Stimulated activated CD4-positive, alpha-beta T cell treated with anti-CD3 and anti-CD28 coated beads, Interleukin-12 subunit alpha, Interleukin-12 subunit beta, amount 100 ng/mL, for 24 hours (primary cell): Measurements from ENCODE around the gene GRIN2B.

Experiments
- DNase-seq, 2 experiments: peaks; one replicate each; pipeline ENCODE4 v3.0.0-alpha.2; 2020; ENCODE audit warnings: low read depth in 2 of 2

GRIN2B gene

DNA sequence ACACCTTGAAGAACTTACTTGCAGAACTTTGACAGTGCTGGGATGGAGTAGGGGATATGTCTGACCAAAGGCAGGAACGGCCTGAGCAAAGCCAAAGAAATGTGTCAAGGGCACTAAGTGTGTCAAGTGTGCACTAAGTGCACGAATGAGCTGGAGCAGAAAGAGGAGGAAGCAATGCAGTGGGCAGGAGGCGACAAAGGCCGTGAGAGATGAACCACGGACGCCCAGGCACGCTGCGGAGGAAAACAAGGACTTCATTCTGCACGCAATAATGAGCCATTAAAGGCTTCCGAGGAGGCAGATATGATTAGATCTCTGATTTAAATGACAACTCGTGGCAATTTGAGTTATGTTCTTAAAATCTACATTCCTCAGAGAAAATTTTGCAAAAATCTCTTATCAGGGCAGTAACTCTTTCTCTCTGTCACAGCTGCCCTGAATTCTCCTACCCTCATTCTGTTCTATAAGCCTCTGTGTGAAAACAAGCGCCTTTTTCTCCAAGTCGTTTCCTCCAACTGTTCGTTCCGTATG is 25.3 kb downstream of the GRIN2B start:
- no peak for DNase-seq

DNA sequence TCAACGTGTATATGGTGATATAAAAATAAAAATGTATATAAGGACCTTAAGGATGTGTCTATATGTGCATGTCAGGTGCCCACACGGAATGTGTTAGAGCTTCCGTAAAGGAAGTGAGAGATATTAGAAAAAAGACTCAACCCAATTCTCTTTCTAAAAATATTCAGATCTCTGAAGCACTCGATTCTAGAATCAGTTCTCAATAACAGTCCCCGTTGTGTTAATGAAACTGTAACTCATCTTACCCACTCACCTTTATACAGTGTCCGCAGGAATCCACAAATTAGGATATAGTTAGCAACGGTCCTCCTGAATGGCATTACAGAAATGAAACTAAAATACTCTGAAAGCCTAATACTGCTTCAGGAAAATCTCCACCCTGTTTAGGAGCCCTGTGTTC is 29.3 kb downstream of the GRIN2B start:
- no peak for DNase-seq

DNA sequence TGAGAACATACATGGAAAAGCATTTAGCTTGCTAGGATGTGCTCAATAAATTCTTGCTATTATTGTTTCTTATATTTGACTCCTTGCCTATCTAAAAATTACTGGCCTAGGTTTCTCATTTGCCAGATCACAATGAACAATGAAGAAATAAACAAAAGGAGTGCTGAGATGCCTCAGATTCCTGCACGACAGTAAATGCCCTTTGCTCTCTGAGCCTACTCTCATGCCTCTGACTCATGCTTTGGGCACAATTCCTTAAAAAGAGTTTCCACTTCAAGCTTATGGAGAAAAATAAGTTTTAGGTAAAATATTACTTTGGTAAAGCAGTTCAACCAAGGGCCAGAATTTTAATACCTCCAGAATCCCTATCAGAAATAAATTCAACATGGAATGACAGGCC is 30.9 kb downstream of the GRIN2B start:
- no peak for DNase-seq

DNA sequence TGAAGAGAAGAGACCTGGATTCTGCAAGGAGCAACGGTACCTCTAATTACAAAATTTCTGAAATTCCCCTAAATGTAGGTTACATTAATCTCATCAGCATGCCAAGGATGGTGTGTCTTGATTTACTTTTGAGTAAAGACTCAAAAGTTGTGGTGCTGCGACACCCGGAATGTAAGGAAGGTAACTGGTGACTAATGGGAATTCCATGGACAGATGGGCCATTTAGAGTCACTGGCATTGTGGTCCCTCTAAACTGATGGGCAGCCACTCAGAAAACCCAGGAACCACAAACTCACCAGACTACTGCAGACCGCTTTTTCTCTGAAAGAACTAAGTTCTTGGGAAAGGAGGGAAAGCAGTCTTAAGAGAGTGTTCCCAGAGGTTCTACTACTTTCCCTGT is 32.8 kb downstream of the GRIN2B start:
- no peak for DNase-seq

DNA sequence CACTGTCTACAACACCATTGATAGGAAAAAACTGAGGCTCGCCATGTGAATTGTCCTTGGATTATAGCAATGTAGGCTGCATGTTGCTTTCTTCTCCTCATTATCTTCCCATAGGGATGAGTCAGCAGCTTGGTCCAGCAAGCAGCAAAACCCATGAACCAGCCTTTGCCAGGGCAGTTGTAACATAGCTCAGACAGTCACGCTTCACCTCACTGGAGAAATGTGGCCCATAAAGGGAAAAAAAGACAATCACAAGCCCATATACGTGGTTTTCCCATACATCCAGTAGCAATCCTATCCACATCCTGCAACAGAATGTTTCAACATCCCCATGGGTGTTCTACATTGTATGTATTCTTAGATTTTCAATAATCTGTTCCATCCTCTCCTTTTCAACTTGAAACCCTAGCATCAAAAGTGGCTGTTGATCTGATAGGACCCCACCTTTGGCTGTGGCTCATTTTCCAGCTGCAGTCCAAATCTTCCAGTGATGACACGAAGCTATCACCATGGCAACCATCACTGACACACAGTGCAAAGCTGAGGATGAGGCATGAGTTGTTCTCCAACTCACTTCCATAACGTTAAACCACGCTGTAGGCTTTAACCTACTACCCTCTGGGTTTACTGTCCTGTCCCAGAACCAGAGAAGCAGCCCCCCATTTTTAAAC is 34.0 kb downstream of the GRIN2B start:
- DNase-seq: no peak

DNA sequence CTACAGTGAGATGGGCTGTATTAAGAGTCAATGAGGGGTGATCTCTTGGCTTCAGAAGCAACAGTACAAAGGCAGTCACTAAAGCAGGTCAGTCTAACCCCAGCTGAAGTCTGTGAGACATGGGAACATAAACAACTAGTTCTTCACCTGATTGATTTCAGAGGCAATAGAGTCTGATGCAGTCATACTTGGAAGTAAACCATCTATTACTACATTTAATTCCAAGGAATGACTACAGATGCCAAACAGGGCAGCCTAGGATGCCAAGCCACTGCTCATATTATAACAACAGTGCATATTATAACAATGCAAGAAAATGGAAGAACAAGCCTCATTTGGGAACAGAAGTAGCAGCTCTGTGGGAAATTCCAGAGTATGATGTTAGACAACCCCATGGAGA is 35.8 kb downstream of the GRIN2B start:
- DNase-seq: no peak

DNA sequence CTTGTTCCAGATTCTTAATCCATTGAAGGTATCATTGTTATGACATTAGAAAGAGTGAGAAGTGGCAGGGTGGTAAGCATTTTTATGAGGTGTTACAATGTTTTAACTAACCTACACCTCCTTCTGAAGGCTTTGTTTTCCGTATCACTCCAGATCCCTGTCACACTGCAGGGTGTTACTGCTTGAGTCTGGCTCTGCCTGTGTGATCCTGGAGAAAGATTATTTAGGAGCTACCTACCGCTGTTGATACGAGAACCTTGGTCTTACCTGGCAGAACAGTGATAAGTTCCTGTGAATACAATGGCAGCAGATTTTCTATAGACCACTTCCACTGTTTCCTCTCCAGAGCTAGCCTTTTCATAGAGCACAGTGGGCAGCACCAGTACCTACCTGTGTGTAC is 36.2 kb downstream of the GRIN2B start:
- DNase-seq: no peak

DNA sequence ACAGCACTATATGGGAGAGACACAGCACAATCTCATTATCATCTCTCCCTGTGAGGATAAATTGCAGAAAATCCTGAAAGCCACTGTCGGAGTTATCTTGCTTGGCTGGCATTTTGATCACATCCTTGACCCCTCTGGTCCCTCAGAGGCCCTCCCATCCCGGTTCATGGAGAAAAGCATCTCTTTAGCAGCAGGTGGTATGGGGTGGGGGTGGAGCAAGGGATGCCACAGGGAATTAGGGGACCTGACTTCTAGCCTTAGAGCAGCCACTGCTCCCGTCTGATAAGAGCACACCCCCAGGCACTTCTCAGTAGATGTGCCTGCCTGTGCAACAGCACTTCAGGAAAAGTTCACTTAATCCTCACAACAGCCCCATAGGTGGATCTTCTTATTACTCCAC is 38.6 kb downstream of the GRIN2B start:
- no peak for DNase-seq

DNA sequence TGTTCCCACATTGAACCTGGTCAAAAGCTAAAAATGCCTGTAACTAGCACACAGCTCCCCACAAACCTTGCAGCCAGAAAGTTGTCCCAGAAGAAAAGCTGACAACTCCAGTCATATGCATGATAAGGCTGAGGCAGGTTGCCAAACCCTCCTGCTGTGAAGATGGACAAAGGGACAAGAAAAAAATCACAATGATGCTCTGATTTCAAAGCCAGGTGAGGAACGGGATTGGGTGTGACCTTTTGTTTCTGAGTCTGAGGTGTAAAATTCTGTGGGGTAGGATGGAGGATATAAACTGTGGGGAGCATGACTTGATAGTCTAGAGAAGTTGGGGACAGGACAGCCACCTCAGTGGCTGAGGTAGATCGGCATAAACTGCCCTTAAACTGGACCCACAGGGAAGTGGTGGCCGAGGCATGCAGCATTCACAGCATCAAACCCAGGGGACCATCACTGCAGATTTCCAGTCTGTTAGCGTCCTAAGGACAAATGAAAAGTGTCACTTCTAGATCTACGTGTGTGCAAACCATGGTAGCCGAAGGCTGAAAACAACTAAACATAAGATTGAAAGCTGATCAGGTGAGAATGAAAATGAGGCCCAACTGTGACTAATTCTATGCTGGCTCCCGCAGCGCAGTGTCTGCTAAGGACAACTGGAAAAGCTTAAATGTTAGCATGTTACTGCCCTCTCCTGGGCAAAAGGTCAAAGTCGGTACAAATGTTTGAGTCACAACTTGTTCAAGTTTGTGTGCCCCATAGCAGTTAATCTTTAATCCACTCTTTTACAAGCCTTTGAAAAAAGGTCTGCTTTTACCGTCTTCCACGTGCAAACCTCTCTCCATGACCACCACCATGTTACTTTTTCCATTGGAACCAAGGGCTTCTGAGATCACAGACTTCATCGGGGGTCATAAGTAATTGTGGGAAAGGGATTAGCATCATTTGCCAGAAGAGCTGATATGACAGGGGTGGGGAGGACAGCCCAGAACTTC is 39.8 kb downstream of the GRIN2B start:
- DNase-seq: no peak

DNA sequence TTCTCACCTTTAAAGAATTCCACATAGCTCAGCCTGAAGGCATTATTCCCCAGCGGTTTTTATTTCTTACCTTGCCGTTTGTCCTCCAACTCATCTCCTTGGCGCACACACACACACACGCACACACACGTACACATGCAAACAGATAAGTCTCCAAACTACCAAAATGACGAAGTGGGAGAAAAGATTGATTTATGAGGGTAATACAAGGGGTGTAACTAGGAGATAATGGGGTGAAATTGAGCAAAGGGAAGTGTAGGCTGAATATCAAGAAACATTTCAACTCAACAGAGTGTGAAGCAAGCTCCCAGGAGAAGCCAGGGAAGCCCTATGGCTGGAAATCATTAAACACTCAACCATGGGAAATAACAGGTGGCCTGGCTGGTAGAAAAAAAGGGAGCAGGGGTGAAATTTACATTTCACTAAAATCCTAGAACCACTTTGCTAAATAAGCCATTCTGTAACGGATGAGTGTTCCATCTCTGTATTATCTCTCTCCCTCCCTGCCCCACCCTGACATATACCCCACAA is 41.0 kb downstream of the GRIN2B start:
- DNase-seq: no peak

DNA sequence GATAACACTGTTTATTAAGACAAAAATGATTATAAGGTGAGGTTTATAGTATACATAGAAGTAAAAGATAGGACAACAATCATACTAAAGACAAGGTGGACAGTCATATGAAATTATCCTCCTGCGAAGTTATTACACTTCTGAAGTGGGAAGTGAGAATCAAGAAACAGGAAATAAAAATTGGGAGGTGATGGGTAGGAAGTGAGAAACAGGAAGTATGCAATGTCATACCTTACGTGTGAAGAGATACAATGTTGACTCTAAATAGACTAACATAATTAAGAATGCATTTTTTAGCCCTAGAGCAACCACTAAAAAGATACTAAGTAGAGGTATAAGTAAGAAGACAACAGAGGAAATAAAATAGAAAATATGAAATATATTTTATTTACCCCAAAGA is 43.7 kb downstream of the GRIN2B start:
- no peak for DNase-seq

DNA sequence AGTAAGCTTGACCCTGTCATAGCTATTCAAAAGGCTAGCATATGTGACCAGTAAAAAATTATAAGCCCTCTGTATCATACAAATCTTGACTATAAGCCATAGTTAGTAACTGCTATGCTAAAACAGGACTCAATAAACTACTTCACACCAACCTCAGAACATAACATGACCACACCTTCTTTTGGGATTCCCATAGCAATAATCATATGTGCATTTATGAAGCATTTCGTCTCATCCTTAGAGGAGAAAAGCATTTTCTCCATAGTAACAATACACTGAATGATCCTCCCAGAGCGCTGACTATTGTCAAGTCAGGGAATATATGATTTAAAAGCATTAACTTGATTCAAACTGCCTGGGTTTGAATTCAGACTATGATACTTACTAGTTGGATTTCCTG is 46.2 kb downstream of the GRIN2B start:
- no peak for DNase-seq
